OCI-LY1 (cell line): ENCODE results near the gene FGF14.

Experiments used
- EZH2 ChIP-seq: fragments of 200-600 bp; sonication (generic), shearing (Covaris generic); IDR thresholded peaks from 2 replicates; pipeline ENCODE4 v1.8.0; 2017; ENCODE audit warnings: borderline replicate concordance, mixed run types, mild to moderate bottlenecking, antibody characterized with exemption, low read length, moderate library complexity, mixed read lengths
- TF ChIP-seq, protein P1 (sequence below): fragments of 200-600 bp; sonication (generic), shearing (Covaris generic); IDR thresholded peaks from 2 replicates; pipeline ENCODE4 v1.5.1; 2017; ENCODE audit warnings: mild to moderate bottlenecking, antibody characterized with exemption, low read length, moderate library complexity, mixed read lengths

DNA sequence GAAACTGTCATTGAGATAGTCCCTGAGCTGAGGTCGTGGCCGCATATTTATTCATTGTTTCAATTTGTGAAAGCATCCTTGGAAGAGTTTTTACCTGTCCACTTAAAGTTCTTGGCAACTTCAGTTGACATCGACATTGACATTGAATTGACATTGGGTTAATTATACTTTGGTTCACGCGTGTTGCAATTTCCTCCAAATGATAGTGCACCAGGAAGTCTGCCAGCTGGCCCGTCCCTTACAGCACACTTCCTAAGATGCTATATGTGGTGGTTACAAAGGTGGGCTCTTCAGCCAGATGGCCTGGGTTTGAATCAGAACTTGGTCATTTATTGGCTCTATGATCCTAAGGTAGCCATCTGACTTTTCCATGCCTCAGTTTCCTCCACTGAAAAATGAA is 176.0 kb downstream of the FGF14 start:
- TF ChIP-seq, protein P1, sequence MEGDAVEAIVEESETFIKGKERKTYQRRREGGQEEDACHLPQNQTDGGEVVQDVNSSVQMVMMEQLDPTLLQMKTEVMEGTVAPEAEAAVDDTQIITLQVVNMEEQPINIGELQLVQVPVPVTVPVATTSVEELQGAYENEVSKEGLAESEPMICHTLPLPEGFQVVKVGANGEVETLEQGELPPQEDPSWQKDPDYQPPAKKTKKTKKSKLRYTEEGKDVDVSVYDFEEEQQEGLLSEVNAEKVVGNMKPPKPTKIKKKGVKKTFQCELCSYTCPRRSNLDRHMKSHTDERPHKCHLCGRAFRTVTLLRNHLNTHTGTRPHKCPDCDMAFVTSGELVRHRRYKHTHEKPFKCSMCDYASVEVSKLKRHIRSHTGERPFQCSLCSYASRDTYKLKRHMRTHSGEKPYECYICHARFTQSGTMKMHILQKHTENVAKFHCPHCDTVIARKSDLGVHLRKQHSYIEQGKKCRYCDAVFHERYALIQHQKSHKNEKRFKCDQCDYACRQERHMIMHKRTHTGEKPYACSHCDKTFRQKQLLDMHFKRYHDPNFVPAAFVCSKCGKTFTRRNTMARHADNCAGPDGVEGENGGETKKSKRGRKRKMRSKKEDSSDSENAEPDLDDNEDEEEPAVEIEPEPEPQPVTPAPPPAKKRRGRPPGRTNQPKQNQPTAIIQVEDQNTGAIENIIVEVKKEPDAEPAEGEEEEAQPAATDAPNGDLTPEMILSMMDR = no peak
- no peak for TF ChIP-seq EZH2
